Naive thymus-derived CD8-positive, alpha-beta T cell (primary cell): Measurements from ENCODE around the gene ERGIC1. TPM values are rescaled to one million over a fixed set of nuclear protein-coding genes. Genes with fewer than 3 reads are reported as not detected.

ENCODE experiments used
- polyA plus RNA-seq, 3 donors: library from polyadenylated mRNA; unstranded; fragments of 300-500 nt; fragmentation: Illumina TruSeq; gene quantifications; one replicate each; pipeline ENCODE4 v1.2.3, GENCODE V29; 2021
- total RNA-seq, 8 experiments: library from RNA in 2 of 8; stranded (reverse) in 2 of 8; gene quantifications; one replicate each; pipeline ENCODE4 v1.2.3 and lab custom pipeline; 2021 to 2026

The ERGIC1 gene
- total and polyA plus RNA-seq, 5 experiments from 2014 or later = 18.4 to 74.4 (median 23.8) TPM

Other genes with a start within 250 kb of the ERGIC1 start
- under 1 TPM; 0.38 to 0.49 TPM for gene NEURL1B, start 193.0 kb upstream of the ERGIC1 start, total RNA-seq
- under 1 TPM in 1 of 3 donors, not detected in 2; 0.06 TPM for gene NEURL1B, start 193.0 kb upstream of the ERGIC1 start, polyA plus RNA-seq
- gene DUSP1, start 63.1 kb upstream of the ERGIC1 start, total RNA-seq = 10 to 100 TPM; 23.5 to 24.1 TPM
- gene DUSP1, start 63.1 kb upstream of the ERGIC1 start, polyA plus RNA-seq = 100 to 1,000 TPM; 102 to 660 (median 258) TPM
- gene RPL26L1, start 125.2 kb downstream of the ERGIC1 start, total RNA-seq = 10 to 100 TPM; 15.7 to 16.5 TPM
- 10 to 100 TPM; 38.2 to 42.1 (median 40.3) TPM for gene RPL26L1, start 125.2 kb downstream of the ERGIC1 start, polyA plus RNA-seq
- 100 to 1,000 TPM; 141 to 150 TPM for gene ATP6V0E1, start 149.5 kb downstream of the ERGIC1 start, total RNA-seq
- 100 to 1,000 TPM; 411 to 532 (median 494) TPM for gene ATP6V0E1, start 149.5 kb downstream of the ERGIC1 start, polyA plus RNA-seq
- 100 to 1,000 TPM in 1 of 2 experiments, 10 to 100 TPM in 1; 99.4 to 111 TPM for gene CREBRF, start 222.1 kb downstream of the ERGIC1 start, total RNA-seq
- 10 to 100 TPM; 52.6 to 61.6 (median 55.9) TPM for gene CREBRF, start 222.1 kb downstream of the ERGIC1 start, polyA plus RNA-seq